Stimulated activated CD4-positive, alpha-beta T cell treated with anti-CD3 and anti-CD28 coated beads, Interleukin-1b, Interleukin-23, amount 100 ng/mL, for 1 hour (primary cell): ENCODE data around the gene APOC4.
A peak's percentile ranks its signal among the peaks of the same experiment; 100 is the strongest.
"Not testable (repeated sequence)": the region's sequence is repeated elsewhere in the genome, so short reads cannot be mapped to it uniquely, and the experiment has no call there.

Experiments used
- DNase-seq, 2 donors: peaks; one replicate each; pipeline ENCODE4 v3.0.0-alpha.2; 2020; ENCODE audit warnings: low read depth in 2 of 2

APOC4 gene

GRCh38 chr19:44958090-44958489 is 16.1 kb downstream of the APOC4 start:
- no peak for DNase-seq

DNA sequence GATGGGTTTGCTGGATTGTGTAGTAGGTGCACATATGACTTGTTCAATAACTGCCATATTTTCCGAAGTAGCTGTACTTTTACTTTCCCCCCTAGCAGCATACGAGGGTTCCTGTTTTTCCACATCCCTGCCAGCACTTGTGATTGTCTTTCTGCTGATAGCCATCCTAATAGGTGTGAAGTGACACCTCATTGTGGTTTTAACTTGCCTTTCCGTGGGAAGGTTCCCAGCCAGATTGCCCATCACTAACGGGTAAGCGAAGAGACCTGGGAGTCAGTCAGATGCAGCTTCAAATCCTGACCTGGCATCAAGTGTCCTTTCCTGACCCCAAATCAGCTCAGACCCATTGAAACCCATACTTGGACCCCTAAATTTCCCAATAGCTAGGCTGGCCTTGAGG is 17.7 kb downstream of the APOC4 start:
- no peak for DNase-seq

- no peak for DNase-seq
Observed at GRCh38 chr19:44960906-44961728, 19.1 kb downstream of the APOC4 start.

GRCh38 chr19:44961821-44962220 is 19.8 kb downstream of the APOC4 start:
- DNase-seq, result no peak

GRCh38 chr19:44968118-44968517 is 26.1 kb downstream of the APOC4 start:
- no peak for DNase-seq

- no peak for DNase-seq
Observed at GRCh38 chr19:44968670-44969069, 26.6 kb downstream of the APOC4 start.

- DNase-seq, result no peak
Observed at GRCh38 chr19:44969437-44969836, 27.4 kb downstream of the APOC4 start.

GRCh38 chr19:44971451-44971850 is 29.4 kb downstream of the APOC4 start:
- DNase-seq, result not testable (repeated sequence)

- no peak for DNase-seq
Observed at GRCh38 chr19:44972802-44973201, 30.8 kb downstream of the APOC4 start.

DNA sequence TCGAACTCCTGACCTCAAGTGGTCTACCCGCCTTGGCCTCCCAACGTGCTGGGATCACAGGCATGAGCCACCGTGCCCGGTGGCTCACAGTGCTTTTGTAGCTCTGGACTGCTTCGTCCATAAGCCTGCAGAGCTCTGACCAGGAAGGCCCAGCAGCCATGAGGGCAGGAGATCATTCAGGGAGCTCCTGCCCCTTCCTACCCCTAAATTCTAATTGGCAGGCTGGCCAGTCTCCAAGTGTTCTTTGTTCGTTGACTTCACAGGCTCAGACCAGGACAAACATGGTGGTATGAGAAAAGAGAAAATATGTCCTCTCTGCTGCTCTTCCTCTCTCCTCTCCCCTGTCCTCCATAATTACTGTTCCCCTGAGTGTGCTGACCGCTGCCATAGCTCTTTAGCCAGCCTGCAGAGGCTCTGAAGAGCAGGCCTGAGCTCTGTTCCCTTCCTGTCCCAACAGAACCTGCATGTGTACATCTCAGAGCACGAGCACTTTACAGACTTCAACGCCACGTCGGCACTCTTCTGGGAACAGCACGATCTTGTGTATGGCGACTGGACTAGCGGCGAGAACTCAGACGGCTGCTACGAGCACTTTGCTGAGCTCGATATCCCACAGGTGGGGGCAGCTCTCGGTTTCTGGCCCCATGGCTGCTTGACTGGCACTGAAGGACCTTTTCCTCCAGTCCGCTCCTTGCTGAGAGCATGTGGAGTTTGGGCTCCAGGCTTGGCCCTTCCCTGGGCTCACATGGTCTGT is 32.1 kb downstream of the APOC4 start:
- no peak for DNase-seq

GRCh38 chr19:44974857-44975256 is 32.8 kb downstream of the APOC4 start:
- no peak for DNase-seq

GRCh38 chr19:44975444-44975843 is 33.4 kb downstream of the APOC4 start:
- no peak for DNase-seq

- DNase-seq, result no peak
Observed at GRCh38 chr19:44984005-44984404, 42.0 kb downstream of the APOC4 start.

- DNase-seq, result no peak
Observed at GRCh38 chr19:44985445-44985844, 43.4 kb downstream of the APOC4 start.

- no peak for DNase-seq
Observed at GRCh38 chr19:44986389-44986788, 44.4 kb downstream of the APOC4 start.

DNA sequence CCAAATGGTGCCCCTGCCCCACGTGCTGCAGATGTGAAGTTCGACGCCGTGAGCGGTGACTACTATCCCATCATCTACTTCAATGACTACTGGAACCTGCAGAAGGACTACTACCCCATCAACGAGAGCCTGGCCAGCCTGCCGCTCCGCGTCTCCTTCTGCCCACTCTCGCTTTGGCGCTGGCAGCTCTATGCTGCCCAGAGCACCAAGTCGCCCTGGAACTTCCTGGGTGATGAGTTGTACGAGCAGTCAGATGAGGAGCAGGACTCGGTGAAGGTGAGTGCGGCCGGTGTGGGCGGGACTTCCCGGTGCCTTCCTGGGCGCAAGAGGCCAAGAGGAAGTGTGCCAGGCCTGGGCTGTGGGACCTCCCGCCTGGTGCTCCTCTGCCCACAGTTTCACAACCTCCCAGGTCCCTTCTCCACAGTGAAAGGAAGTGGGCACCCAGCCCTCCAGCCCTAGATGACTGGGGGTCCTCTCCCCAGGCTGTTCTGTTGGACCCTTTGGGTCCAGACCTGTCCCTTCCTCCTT is 45.2 kb downstream of the APOC4 start:
- no peak for DNase-seq

DNA sequence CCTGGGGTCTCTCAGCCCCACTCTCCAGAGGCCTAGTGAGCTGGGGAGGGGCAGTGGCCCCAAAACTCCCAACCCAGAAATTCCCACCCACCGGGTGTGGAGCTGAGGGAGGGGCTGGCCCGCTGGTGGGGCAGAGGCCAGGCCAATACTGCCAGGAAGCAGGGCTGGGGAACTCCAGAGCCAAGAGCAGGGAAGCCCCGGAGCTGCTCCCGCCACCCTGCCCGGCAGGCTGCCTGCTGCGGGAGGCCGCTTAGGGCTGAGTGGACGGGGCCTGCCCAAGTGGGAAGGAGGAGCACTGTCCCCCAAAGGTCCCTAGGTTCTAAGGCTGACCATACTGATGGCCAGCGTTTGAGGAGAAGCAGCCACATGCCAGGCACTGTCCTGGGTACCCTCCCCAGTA is 46.2 kb downstream of the APOC4 start:
- DNase-seq, result no peak

DNA sequence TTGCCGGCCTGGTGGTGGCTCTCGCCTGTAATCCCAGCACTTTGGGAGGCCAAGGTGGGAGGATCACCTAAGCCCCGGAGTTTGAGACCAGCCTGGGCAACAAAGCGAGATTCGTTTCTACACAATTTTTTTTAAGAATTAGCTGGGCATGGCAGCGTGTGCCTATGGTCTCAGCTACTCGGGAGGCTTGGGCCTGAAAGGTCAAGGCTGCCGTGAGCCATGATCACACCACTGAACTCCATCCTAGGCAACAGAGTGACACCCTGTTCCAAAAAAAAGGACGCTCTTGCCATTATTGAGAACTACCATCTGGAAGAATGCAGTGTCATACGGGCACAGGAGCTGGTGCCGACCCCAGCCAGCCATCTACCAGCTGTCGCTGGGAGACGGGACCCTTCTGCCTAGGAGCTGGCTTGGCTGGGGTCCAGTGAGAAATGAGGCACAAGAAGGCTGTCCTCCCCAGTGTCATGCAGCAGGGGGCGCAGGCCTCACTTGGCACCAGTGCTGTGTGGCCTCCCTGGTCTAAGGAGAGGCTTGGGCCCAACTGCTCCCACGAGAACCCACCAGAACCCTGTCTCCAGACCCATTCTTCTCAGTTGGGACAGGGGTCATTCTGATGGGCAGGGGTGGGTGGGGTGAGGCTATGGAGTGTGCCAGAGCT is 47.0 kb downstream of the APOC4 start:
- DNase-seq, result peak; percentile 3 to 39

- no peak for DNase-seq
Observed at GRCh38 chr19:44990459-44990858, 48.4 kb downstream of the APOC4 start.

GRCh38 chr19:44990966-44991365 is 48.9 kb downstream of the APOC4 start:
- DNase-seq, result no peak

- no peak for DNase-seq
Observed at GRCh38 chr19:44992336-44993163, 50.5 kb downstream of the APOC4 start.
